ENCODE data around the gene DKKL1.

The DKKL1 gene

DNA sequence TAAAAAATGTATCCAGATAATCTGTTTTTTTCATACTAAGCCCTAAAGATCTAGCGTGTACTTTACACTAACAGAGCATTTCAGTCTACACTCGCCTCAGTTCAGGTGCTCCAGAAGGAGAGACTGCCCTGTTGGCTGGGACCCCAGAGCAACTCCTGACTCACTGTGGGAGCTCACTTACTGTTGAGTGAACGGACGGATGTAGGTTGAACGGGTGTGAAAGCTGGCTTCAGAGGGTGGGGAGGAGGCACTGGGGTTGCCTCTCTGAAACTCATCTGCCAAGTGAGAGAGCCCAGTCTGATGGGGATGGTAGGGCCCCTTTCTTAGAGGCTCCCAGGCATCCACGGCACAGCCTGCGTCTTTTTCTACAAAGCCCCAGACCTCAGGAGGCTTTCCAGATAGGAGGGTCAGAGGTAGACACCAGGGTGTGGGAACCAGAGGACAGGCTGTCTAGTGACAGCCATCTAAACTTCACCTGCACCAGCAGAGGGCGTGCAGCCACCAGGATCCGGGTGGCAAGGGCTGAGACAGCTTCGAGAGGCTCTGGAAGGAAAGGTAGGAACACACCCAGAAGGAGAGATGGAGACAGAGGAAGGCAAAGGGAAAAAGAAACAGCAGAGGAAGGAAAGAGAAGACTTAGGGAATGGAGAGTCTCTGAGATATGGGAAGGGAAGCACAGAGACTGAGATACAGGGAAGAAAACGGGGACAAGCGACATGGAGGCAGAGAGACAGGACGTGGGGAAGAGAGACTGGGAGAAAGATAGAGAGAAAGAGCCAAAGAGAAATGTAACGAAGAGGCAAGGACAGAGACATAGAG, 28.1 kb downstream of the DKKL1 start:
- DNase-seq (ENCODE audit: extremely low spot score, insufficient read length, low read depth) = peak; percentile 60

DNA sequence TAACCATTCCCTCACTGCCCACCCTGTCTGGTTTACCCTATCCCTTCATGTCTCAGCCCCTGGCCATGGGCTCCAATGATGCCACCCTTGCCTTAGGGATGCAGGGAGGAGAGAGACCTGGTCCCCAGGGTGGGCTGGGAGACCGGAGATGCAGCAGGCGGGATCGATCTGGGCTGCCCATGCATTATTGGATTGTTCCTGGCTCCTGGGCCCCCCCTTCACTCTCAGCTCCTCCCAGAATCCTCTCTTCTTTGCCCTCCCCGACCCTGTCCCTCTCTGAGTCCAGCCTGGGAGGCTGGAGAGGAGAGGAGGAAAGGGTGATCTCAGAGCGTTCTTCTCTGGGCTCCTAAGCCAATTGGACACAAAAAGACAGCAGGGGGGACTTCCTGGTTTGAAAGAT, 30.2 kb downstream of the DKKL1 start:
- no peak for FAIRE-seq

More for the DNA sequence above, 28.1 kb downstream of the DKKL1 start:
- FAIRE-seq = peak; percentile 98

DNA sequence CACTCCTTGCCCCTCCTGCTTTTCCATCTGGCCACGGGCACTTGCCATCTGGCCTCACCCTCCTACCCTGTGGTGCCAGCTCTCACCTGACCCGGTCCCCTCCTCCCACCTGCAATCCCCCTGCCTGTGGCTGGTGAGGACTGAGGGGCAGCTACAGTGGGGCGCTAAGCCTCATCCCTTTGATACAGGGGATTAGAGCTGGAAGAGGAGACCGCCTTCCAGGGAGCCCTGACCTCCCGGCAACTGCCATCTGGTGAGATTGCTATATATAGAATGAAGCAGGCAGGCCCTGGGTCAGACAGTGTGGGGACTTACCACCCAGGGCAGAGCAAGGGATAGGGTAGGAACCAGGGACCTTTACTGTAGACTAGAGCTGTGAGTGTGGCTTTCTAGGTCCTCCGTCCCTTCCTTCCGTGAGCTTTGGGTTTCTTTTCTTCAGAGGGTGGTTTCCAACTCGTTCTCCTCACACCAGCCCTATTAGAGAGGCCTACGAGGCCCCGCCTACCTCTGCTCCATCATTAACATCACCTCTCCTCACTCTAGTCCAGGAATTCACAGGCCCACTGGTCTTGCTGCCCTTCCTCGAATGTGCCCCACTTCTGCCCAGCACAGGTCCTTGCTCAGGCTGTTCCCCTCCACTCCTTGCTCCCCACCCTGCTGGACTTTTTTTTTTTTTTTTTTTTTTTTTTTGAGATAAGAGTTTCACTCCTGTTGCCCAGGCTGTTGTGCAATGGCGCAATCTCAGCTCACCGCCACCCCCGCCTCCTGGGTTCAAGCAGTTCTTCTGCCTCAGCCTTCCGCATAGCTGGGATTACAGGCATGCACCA, 32.1 kb downstream of the DKKL1 start:
- FAIRE-seq (no peak), DNase-seq (ENCODE audit: extremely low spot score, insufficient read length, low read depth) (no peak)

More for the DNA sequence above, 30.2 kb downstream of the DKKL1 start:
- DNase-seq (ENCODE audit: extremely low spot score, insufficient read length, low read depth) = no peak

DNA sequence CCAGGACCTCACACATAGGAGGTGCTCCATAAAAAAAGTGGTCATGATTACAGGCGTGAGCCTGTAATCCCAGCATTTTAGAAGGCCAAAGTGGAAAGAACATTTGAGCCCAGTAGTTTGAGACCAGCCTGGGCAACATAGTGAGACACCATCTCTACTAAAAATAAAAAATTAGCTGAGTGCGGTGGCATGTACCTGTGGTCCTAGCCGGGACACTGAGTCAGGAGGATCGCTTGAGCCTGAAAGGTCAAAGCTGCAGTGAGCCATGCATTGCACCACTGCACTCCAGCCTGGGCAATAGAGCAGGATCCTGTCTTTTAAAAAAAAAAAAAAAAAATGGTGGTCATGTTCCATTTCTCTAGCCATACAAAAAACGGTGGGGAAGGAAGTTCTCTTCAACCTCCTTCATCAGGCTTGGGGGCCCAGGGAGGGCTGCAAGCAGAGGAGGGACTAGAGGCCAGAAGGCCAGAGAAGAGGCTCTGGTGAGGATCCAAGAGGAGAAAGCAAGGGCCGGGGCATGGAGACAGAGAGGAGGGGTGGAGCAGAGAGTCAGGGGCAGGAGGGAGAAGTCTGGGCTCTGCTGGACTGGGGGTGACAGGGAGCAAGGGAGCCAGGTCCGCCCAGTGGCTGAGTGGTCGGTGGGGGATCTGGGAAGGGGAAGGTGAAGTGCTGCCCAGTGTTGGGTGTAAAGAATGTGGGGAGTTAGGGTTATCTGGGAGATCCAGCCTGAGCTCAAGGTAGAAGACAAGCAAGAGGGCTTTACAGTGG, 33.2 kb downstream of the DKKL1 start:
- FAIRE-seq (no peak), DNase-seq (ENCODE audit: extremely low spot score, insufficient read length, low read depth) (no peak)

GRCh38 chr19:49398001-49398615, 34.4 kb downstream of the DKKL1 start:
- FAIRE-seq (no peak), DNase-seq (ENCODE audit: extremely low spot score, insufficient read length, low read depth) (no peak)

GRCh38 chr19:49398931-49399330, 35.3 kb downstream of the DKKL1 start:
- DNase-seq (ENCODE audit: extremely low spot score, insufficient read length, low read depth) (no peak), FAIRE-seq (no peak)

DNA sequence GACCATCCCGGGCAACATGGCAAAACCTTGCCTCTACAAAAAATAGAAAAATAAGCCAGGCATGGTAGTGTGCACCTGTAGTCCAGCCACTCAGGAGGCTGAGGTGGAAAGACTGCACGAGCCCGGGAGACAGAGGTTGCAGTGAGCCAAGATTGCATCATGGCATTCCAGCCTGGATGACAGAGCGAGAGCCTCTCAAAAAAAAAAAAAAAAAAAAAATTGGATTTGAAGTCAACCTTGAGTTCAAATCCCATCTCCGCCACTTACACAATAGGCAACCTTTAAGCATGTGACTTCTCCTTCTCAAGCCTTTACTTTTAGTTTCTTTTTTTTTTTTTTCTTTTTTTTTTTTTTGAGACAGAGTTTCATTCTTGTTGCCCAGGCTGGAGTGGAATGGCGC, 36.4 kb downstream of the DKKL1 start:
- FAIRE-seq = no peak
- no peak for DNase-seq (ENCODE audit: extremely low spot score, insufficient read length, low read depth)

DNA sequence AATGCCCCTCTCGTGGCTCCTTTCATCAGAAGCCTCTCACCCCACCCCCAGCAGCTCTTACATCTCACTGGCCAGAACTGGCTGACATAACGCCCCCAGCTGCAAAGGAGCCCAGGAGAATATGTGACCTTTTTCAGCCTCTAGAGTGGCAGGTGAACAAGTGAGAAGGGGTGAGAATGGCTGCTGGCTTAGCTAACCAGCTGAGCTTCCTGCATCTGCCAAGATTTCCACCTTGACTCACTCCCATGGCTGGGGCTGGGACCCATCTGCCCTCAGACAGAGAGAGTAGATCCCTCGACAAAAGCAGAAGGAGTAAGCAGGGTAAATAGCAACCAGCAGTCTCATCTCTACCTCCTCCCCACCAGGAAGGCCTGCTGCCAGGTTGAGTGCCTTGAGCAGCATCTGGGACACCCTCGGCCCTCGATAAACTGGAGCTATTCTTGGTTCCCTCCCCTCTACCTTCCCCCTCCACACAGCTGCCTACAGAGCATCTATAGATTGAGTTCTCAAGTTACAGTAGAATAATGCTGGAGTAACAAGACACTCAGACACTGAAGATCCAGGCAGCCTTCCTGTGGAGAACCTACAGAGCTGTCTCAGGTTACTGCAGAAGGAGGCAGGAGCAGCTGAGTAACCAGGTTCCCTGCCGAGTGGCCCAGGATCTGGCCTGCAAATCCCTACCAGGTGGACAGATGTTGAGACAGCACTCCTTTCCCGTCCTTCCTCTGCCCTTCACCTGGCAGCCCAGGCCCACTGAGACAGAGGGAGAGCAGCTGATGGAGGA, 39.9 kb downstream of the DKKL1 start:
- DNase-seq (ENCODE audit: extremely low spot score, insufficient read length, low read depth) (no peak), FAIRE-seq (no peak)

DNA sequence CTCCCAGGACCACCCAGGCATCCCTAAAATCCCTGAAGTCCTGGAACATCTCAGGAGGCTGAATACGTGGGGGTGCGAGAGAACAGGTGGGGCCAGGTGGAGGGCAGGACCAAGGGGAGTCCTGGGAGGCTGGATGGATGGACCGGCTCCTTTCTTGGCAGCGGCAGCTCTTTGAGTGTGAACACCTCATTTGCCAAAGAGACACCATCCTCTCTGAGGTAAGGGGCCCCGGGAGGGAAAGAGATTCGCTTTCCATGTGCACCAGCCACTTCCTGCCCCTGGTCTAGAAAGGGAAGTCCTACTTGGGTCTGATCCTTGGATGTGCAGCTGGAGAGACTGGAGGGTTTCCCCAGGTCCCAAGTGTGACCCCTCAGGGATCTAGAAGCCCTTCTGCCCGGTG, 43.4 kb downstream of the DKKL1 start:
- FAIRE-seq = no peak
- DNase-seq (ENCODE audit: extremely low spot score, insufficient read length, low read depth) = no peak

DNA sequence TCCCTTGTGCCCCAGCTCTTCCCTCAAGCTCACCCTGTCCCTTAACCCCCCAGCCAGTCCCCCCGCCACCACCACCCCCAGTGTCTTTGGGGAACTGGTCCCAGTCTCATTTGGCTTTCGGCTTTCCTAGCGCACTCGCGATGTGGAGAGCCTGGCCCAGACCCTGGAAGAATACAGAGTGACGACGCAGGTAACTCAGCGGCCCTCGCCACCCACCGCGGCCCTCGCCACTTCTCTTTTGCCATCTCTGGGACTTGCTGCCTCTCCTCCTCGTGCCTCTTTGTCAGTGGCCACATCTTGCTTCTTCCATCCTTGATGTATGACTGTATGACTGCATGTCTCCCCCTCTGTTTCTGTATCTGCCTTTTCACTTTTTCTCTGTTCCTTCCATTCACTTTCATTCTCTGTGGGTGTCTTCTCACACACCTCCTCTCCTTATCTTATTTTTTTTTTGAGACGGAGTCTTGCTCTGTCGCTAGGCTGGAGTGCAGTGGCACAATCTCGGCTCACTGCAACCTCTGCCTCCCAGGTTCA, 43.9 kb downstream of the DKKL1 start:
- DNase-seq (ENCODE audit: extremely low spot score, insufficient read length, low read depth) (no peak), FAIRE-seq (no peak)

GRCh38 chr19:49408816-49409440, 45.3 kb downstream of the DKKL1 start:
- DNase-seq (ENCODE audit: extremely low spot score, insufficient read length, low read depth) (no peak), FAIRE-seq (peak; percentile 69)

DNA sequence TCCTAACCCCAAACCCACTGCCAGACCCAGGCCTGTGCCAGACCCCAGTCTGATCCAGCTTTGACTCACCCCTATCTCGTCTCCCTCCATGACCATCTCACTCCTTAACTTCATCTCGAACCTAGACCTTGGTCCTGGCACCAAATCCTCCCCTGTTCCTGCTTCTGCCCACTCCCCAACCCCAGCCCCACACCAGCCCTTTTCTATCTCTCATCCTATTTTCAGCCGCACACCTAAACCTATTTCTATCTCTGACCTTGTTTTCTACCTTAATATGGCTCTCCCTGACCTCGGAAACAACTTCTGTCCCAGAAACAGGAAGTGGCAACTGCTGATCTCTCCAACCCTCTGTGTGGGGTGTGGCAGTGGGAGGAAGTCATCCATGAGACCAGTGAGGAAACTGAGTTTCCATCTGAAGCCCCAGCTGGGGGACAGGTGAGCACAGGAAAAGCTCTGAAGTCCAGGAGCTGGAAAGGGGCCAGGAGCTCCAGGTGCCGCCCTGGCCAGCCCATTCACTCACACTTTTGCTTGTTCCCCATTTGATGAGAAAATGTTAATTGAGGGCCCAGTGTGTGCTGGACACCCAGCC, 45.9 kb downstream of the DKKL1 start:
- no peak for DNase-seq (ENCODE audit: extremely low spot score, insufficient read length, low read depth)

GRCh38 chr19:49411681-49412326, 48.1 kb downstream of the DKKL1 start:
- FAIRE-seq = no peak
- no peak for DNase-seq (ENCODE audit: extremely low spot score, insufficient read length, low read depth)

More for the DNA sequence above, 45.9 kb downstream of the DKKL1 start:
- FAIRE-seq = peak; percentile 79

GRCh38 chr19:49413348-49413747, 49.7 kb downstream of the DKKL1 start:
- FAIRE-seq (no peak), DNase-seq (ENCODE audit: extremely low spot score, insufficient read length, low read depth) (no peak)

DNA sequence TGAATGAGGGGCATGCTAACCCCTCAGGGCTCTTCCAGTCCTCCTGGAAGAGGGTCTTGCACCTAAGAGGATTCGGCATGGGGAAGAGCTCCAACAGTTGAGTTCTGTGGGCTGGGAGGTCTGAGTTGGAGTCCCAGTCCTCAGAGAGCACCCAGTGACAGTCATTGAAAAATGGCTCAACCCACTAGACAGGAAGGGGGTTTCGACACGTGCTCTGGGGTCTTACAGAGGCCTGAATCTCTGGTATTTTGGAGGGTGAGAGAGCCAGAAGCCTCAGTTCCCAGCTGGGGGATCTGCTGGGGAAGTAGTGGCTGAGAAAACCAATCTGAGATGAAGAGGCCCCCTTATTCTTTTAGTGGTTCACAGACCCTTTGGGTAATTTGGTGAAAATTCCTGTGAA, 50.6 kb downstream of the DKKL1 start:
- DNase-seq (ENCODE audit: extremely low spot score, insufficient read length, low read depth) (no peak), FAIRE-seq (no peak)

- DNase-seq (ENCODE audit: extremely low spot score, insufficient read length, low read depth) = peak; percentile 58
- peak; percentile 75 for FAIRE-seq
Observed at GRCh38 chr19:49415102-49415809, 51.6 kb downstream of the DKKL1 start.

- FAIRE-seq (no peak), DNase-seq (ENCODE audit: extremely low spot score, insufficient read length, low read depth) (no peak)
Observed at GRCh38 chr19:49415810-49416200, 52.1 kb downstream of the DKKL1 start.
